Upper lobe of right lung (tissue), 1 donor: ENCODE results near the gene PTBP1. TPM values are rescaled to one million over a fixed set of nuclear protein-coding genes. Genes with fewer than 3 reads are reported as not detected.
"Not testable (repeated sequence)": the region's sequence is repeated elsewhere in the genome, so short reads cannot be mapped to it uniquely, and the experiment has no call there.

Source experiments
- ATAC-seq: fragments of 200-7000 bp; cut with Tn5 transposase; one replicate; pipeline ENCODE4 v1.9.1; 2020; ENCODE audit warnings: mild to moderate bottlenecking, moderate library complexity
- DNase-seq: peaks from one replicate; pipeline ENCODE4 v3.0.0-alpha.2; 2020
- H3K27ac ChIP-seq: fragments of 200-600 bp; one replicate; pipeline ENCODE4 v1.8.0; 2022
- H3K27me3 ChIP-seq: fragments of 200-600 bp; one replicate; pipeline ENCODE4 v1.8.0; 2022; ENCODE audit warnings: mild to moderate bottlenecking
- H3K36me3 ChIP-seq: fragments of 200-600 bp; one replicate; pipeline ENCODE4 v1.8.0; 2022
- H3K4me1 ChIP-seq: fragments of 200-600 bp; one replicate; pipeline ENCODE4 v1.8.0; 2022
- H3K4me3 ChIP-seq: fragments of 200-600 bp; one replicate; pipeline ENCODE4 v1.8.0; 2022; ENCODE audit warnings: mild to moderate bottlenecking
- H3K9me3 ChIP-seq: fragments of 200-600 bp; one replicate; pipeline ENCODE4 v1.8.0; 2022
- intact Hi-C: fragments of 100-400 bp; cut with DNase I; formaldehyde crosslinking; loops from one replicate; pipeline ENCODE4 v1.11.0; 2022
- total RNA-seq: library from RNA; stranded (reverse); fragmentation: NEBNext Ultra II Directional; extraction: Animal tissue kit (Norgen Biotek cat#: 25700); gene quantifications from one replicate; pipeline ENCODE4 v1.2.1, GENCODE V29; 2021
- TF ChIP-seq, protein P1 (sequence below): fragments of 200-600 bp; IDR thresholded peaks from one replicate; pipeline ENCODE4 v1.8.0; 2022; ENCODE audit warnings: antibody characterized with exemption
- donor health status: DM: no; HTN: yes; CAD: no; lungs with severe emphysema.

Gene PTBP1
- total RNA-seq, 1 donor from 2014 or later, result 245 TPM

DNA sequence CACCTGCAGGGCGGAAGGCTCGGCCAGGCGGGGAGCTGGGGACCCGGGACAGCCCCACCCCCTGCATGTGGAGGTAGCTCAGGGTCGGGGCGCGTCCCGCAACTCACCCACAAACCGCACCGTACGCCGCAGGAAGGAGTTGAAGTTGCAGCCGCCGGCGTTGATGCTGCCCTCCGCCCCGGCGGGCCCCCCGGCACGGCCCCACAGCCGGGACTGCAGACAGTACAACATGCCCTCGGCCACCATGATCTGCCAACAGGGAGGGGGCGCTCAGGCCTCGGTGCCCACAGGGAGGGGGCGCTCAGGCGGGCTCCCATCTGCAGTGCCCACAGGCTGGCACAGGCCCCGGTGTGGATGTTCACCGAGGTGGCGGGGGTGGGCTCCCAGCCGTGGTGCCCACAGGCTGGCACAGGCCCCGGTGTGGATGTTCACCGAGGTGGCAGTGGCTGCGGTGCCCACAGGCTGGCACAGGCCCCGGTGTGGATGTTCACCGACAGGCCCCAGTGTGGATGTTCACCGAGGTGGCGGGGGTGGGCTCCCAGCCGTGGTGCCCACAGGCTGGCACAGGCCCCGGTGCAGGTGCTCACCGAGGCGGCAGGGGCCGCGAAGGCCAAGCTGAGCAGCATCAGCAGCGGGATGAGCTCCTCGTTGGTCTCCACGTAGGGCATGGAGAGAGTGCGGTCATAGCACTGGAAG is 18.0 kb downstream of the PTBP1 start:
- DNase-seq, result no peak

DNA sequence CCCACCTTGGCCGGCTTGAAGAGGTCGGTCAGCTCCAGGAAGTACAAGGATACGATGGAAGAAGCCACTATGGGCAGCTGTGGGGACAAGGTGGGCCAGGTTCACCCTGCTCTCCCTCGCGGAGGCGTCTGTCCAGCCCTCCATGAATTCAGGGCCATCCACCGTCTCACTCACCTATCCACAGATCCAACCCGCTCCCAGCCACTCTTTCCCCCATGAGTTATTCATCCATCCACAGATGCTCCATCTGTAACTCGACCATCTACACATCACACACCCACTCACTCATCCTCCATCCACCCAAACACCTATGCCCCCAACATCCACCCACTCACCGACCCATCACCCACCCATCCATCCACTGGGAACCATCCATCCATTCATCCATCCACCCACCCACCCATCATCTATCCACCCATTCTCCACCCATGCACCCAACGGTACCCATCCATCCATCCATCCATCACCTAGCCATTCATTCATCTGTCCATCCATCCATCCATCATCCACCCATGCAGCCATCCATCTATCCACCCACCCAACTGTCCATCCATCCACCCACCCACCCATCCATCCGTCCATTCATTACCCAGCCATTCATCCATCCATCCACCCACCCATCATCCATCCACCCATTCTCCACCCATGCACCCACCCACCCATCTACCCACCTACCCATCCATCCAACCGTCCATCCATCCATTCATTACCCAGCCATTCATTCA is 18.7 kb downstream of the PTBP1 start:
- no peak for DNase-seq
- Histone ChIP-seq H3K27ac (no peak overlapping the region), H3K36me3 (peaks cover 13% of the 10 kb centered on the region), H3K4me3 (no peak overlapping the region), H3K27me3 (no peaks in the 10 kb centered on the region), H3K9me3 (no peaks in the 10 kb centered on the region), H3K4me1 (no peaks in the 10 kb centered on the region)
- TF ChIP-seq, protein P1, sequence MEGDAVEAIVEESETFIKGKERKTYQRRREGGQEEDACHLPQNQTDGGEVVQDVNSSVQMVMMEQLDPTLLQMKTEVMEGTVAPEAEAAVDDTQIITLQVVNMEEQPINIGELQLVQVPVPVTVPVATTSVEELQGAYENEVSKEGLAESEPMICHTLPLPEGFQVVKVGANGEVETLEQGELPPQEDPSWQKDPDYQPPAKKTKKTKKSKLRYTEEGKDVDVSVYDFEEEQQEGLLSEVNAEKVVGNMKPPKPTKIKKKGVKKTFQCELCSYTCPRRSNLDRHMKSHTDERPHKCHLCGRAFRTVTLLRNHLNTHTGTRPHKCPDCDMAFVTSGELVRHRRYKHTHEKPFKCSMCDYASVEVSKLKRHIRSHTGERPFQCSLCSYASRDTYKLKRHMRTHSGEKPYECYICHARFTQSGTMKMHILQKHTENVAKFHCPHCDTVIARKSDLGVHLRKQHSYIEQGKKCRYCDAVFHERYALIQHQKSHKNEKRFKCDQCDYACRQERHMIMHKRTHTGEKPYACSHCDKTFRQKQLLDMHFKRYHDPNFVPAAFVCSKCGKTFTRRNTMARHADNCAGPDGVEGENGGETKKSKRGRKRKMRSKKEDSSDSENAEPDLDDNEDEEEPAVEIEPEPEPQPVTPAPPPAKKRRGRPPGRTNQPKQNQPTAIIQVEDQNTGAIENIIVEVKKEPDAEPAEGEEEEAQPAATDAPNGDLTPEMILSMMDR, result no peak
- intact Hi-C loops, result no loop called here
- ATAC-seq, result no peak

More for the DNA sequence above, 18.0 kb downstream of the PTBP1 start:
- H3K36me3 ChIP-seq, result peaks cover 20% of the 10 kb centered on the region
- TF ChIP-seq, protein P1, result no peak
- intact Hi-C loops, result no loop called here
- ATAC-seq, result peak; percentile 5
- no peaks in the 10 kb centered on the region for H3K4me1 ChIP-seq
- no peaks in the 10 kb centered on the region for H3K9me3 ChIP-seq
- no peak overlapping the region for H3K4me3 ChIP-seq
- H3K27ac ChIP-seq, result no peak overlapping the region
- H3K27me3 ChIP-seq, result no peaks in the 10 kb centered on the region

DNA sequence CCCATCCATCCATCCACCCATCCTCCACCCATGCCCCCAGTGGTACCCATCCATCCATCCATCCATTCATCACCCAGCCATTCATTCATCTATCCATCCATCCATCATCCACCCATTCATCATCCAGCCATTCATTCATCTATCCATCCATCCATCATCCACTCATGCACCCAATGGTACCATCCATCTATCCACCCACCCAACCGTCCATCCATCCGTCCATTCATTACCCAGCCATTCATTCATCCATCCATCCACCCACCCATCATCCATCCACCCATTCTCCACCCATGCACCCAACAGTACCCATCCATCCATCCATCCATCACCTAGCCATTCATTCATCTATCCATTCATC is 19.2 kb downstream of the PTBP1 start:
- TF ChIP-seq, protein P1, result no peak
- ATAC-seq, result no peak
- Histone ChIP-seq H3K4me1 (no peaks in the 10 kb centered on the region), H3K27me3 (no peaks in the 10 kb centered on the region), H3K4me3 (no peak overlapping the region), H3K27ac (no peak overlapping the region), H3K9me3 (no peaks in the 10 kb centered on the region), H3K36me3 (peaks cover 7% of the 10 kb centered on the region)
- intact Hi-C loops, result no loop called here
- no peak for DNase-seq

DNA sequence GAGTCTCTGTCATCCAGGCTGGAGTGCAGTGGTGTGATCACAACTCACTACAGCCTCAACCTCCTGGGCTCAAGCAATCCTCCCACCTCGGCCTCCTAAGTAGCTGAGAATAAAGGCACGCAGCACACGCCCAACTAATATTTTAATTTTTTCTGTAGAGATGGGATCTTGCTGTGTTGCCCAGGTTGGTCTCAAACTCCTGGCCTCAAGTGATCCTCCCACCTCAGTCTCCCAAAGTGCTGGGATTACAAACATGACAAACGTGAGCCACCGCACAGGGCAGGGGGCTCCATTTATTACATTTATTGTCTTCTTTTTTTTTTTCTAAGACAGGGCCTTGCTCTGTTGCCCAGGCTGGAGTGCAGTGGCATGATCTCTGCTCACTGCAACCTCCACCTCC is 23.0 kb downstream of the PTBP1 start:
- intact Hi-C loops, H3K9me3 ChIP-seq, DNase-seq, H3K36me3 ChIP-seq, H3K27ac ChIP-seq, ATAC-seq, H3K4me1 ChIP-seq, H3K4me3 ChIP-seq: not testable (repeated sequence)
- H3K27me3 ChIP-seq, result peaks cover 22% of the 10 kb centered on the region

DNA sequence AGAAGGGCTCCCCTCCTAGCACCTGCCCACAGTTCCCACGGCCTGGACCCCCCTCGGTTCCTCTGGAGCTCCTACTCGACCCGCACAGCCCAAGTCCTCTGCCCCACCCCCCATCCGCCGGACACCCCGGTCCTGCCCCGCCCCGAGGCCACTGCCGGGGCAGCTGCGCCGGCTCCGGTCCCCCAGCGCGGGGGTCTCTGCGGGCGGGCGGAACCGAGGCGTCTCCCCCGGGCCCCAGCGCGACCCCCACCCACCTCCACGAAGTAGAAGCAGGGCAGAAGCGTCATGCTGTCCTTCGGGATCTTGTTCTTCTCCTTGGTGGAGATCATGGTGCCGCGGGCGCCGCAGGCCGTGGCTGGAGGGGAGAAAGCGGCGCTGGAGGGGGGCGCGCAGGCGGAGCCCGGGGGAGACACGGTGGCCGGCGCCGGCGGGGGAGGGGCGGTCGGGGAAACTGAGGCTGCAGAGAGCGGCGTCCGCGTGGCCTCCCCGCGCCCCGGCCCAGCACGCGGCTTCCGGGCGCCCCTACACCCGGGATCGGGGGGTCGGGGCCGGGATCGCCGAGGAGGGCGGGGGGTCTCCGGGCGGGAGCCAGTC is 24.1 kb downstream of the PTBP1 start:
- H3K4me3 ChIP-seq, result peak overlapping the region; percentile 29
- no peaks in the 10 kb centered on the region for H3K9me3 ChIP-seq
- ATAC-seq (no peak), DNase-seq (no peak)
- H3K4me1 ChIP-seq, result peaks cover 4% of the 10 kb centered on the region
- intact Hi-C loops, result no loop called here
- H3K27me3 ChIP-seq, result peaks cover 22% of the 10 kb centered on the region
- H3K27ac ChIP-seq, result no peak overlapping the region
- H3K36me3 ChIP-seq, result no peaks in the 10 kb centered on the region
- TF ChIP-seq, protein P1, result no peak
